Measurements from ENCODE around the gene NRBP1. TPM values are rescaled to one million over a fixed set of nuclear protein-coding genes. Genes with fewer than 3 reads are reported as not detected.
"Not testable (repeated sequence)": the region's sequence is repeated elsewhere in the genome, so short reads cannot be mapped to it uniquely, and the experiment has no call there.

Gene NRBP1
- total and polyA plus RNA-seq, 2 experiments from 2014 or later: 114 to 165 TPM

DNA sequence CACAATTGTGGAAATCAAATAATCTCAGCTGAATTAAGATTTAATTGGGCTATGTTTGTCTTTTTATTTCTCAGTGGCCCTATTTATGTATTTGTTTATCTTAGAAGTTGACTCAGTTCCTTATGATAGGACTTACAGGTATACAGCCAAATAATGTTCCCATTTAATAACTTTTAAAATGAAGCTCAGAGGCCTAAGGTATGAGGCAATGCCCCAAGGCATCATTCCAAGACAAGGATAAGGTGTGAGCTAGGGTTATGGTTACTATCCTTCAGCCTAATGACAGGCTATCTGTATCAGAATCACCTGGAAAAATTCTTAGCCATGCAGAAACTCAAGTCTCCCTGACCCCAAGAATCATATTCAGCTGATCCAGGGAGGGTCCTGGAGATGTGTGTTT is 7.4 kb upstream of the NRBP1 start:
- H3K4me1 ChIP-seq (ENCODE audit: insufficient read depth): no peaks in the 10 kb centered on the region
- H4K20me1 ChIP-seq (ENCODE audit: insufficient read depth, poor library complexity, severe bottlenecking): no peaks in the 10 kb centered on the region
- H3K79me2 ChIP-seq: no peaks in the 10 kb centered on the region
- no peak for DNase-seq (ENCODE audit: low spot score)
- no peak overlapping the region for H3K27ac ChIP-seq
- no peak overlapping the region for H2AFZ ChIP-seq
- H3K36me3 ChIP-seq (replicated peaks; ENCODE audit: insufficient read depth, low read depth): no peaks in the 10 kb centered on the region
- no peaks in the 10 kb centered on the region for H3K27me3 ChIP-seq
- H3K9me3 ChIP-seq (ENCODE audit: low read depth): no peaks in the 10 kb centered on the region
- TF ChIP-seq EZH2phosphoT487 (IDR thresholded peaks at IDR 0.05; ENCODE audit: low read depth, severe bottlenecking, unreplicated experiment): no peak
- TF ChIP-seq EZH2 (IDR thresholded peaks at IDR 0.05; ENCODE audit: borderline replicate concordance): no peak
- TF ChIP-seq, protein P1, sequence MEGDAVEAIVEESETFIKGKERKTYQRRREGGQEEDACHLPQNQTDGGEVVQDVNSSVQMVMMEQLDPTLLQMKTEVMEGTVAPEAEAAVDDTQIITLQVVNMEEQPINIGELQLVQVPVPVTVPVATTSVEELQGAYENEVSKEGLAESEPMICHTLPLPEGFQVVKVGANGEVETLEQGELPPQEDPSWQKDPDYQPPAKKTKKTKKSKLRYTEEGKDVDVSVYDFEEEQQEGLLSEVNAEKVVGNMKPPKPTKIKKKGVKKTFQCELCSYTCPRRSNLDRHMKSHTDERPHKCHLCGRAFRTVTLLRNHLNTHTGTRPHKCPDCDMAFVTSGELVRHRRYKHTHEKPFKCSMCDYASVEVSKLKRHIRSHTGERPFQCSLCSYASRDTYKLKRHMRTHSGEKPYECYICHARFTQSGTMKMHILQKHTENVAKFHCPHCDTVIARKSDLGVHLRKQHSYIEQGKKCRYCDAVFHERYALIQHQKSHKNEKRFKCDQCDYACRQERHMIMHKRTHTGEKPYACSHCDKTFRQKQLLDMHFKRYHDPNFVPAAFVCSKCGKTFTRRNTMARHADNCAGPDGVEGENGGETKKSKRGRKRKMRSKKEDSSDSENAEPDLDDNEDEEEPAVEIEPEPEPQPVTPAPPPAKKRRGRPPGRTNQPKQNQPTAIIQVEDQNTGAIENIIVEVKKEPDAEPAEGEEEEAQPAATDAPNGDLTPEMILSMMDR (IDR thresholded peaks at IDR 0.05; ENCODE audit: poor library complexity): no peak
- no peak overlapping the region for H3K4me2 ChIP-seq
- H3K9me2 ChIP-seq (replicated peaks; ENCODE audit: insufficient read depth): no peaks in the 10 kb centered on the region
- no peak overlapping the region for H3K4me3 ChIP-seq

DNA sequence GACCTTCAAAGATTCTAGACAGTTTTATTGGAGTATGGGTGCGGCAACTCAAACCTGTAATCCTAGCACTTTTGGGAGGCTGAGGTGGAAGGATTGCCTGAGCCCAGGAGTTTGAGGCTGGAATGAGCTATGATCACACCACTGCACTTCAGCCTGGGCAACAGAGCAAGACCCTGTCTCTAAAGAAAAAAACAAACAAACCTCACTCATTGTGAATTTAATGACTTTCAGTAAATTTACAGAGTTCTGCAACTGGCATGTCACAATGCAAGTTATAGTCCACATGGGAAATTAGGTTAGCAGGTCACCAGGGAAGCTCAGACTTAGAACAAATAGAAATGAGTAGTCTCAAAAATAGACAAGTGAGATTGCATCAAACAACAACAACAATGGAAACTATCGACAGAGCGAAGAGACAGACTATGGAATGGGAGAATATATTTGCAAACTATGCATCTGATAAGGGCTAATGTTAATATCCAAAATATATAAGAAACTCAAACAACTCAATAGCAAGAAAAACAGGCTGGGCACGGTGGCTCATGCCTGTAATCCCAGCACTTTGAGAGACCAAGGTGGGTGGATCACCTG is 6.7 kb upstream of the NRBP1 start:
- H3K4me2 ChIP-seq: no peak overlapping the region
- no peaks in the 10 kb centered on the region for H3K79me2 ChIP-seq
- no peaks in the 10 kb centered on the region for H3K4me1 ChIP-seq (ENCODE audit: insufficient read depth)
- no peak for TF ChIP-seq EZH2phosphoT487 (IDR thresholded peaks at IDR 0.05; ENCODE audit: low read depth, severe bottlenecking, unreplicated experiment)
- TF ChIP-seq EZH2 (IDR thresholded peaks at IDR 0.05; ENCODE audit: borderline replicate concordance): no peak
- TF ChIP-seq, protein P1 (IDR thresholded peaks at IDR 0.05; ENCODE audit: poor library complexity): no peak
- no peaks in the 10 kb centered on the region for H3K9me3 ChIP-seq (ENCODE audit: low read depth)
- H3K27ac ChIP-seq: no peak overlapping the region
- no peak for DNase-seq (ENCODE audit: low spot score)
- no peak overlapping the region for H2AFZ ChIP-seq
- no peaks in the 10 kb centered on the region for H3K9me2 ChIP-seq (replicated peaks; ENCODE audit: insufficient read depth)
- 84% methylated on average over 4 of the region's 4 CpGs for WGBS (ENCODE audit: low lambda C conversion rate, missing lambda C conversion rate)
- H3K27me3 ChIP-seq: no peaks in the 10 kb centered on the region
- no peaks in the 10 kb centered on the region for H3K36me3 ChIP-seq (replicated peaks; ENCODE audit: insufficient read depth, low read depth)
- no peaks in the 10 kb centered on the region for H4K20me1 ChIP-seq (ENCODE audit: insufficient read depth, poor library complexity, severe bottlenecking)
- no peak overlapping the region for H3K4me3 ChIP-seq

DNA sequence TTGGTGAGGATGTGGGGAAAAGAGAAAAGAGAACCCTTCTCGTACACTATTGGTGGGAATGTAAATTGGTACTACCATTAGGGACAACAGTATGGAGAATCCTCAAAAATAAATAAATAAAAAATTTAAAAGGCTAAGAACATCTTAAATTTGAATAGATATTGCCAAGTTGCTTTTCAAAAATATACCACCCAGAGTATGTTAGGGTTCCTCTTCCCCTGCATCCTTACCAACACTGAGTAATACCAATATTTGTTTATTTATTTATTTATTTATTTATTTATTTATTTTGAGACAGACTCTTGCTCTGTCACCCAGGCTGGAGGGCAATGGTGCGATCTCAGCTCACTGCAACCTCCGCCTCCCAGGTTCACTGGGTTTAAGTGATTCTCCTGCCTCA is 5.5 kb upstream of the NRBP1 start:
- Histone ChIP-seq H3K4me2 (no peak overlapping the region), H3K4me1 (ENCODE audit: insufficient read depth) (peaks cover 4% of the 10 kb centered on the region), H3K9me2 (replicated peaks; ENCODE audit: insufficient read depth) (no peaks in the 10 kb centered on the region), H3K27ac (no peak overlapping the region), H3K36me3 (replicated peaks; ENCODE audit: insufficient read depth, low read depth) (no peaks in the 10 kb centered on the region), H4K20me1 (ENCODE audit: insufficient read depth, poor library complexity, severe bottlenecking) (no peaks in the 10 kb centered on the region), H3K27me3 (no peaks in the 10 kb centered on the region), H2AFZ (no peak overlapping the region), H3K4me3 (no peak overlapping the region), H3K9me3 (ENCODE audit: low read depth) (no peaks in the 10 kb centered on the region), H3K79me2 (peaks cover 3% of the 10 kb centered on the region)
- no peak for DNase-seq (ENCODE audit: low spot score)
- 94% methylated on average over 3 of the region's 3 CpGs for WGBS (ENCODE audit: low lambda C conversion rate, missing lambda C conversion rate)
- TF ChIP-seq, protein P1 (IDR thresholded peaks at IDR 0.05; ENCODE audit: poor library complexity): no peak
- TF ChIP-seq EZH2 (IDR thresholded peaks at IDR 0.05; ENCODE audit: borderline replicate concordance): no peak
- no peak for TF ChIP-seq EZH2phosphoT487 (IDR thresholded peaks at IDR 0.05; ENCODE audit: low read depth, severe bottlenecking, unreplicated experiment)

DNA sequence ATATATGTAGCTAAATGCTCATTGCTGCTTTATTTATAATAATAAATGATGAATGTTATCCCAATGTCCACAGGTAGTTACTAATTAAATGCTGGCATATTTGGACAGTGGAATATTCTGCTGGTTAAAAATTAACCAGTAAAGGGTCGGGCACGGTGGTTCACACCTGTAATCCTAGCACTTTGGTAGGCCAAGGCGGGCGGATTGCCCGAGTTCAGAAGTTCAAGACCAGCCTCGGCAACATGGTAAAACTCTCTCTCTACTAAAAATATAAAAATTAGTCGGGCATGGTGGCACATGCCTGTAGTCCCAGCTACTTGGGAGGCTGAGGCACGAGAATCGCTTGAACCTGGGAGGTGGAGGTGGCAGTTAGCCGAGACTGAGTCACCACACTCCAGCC is 3.4 kb upstream of the NRBP1 start:
- WGBS (ENCODE audit: low lambda C conversion rate, missing lambda C conversion rate): 87% methylated on average over 10 of the region's 10 CpGs
- H3K4me2 ChIP-seq: not testable (repeated sequence)

More for the DNA sequence above, 3.4 kb upstream of the NRBP1 start:
- H3K4me1 ChIP-seq (ENCODE audit: insufficient read depth); H3K9me3 ChIP-seq (ENCODE audit: low read depth); DNase-seq (ENCODE audit: low spot score); H3K4me3 ChIP-seq; H3K36me3 ChIP-seq (replicated peaks; ENCODE audit: insufficient read depth, low read depth); H3K27ac ChIP-seq; H3K9me2 ChIP-seq (replicated peaks; ENCODE audit: insufficient read depth); H2AFZ ChIP-seq; H3K27me3 ChIP-seq: not testable (repeated sequence)
- Histone ChIP-seq H4K20me1 (ENCODE audit: insufficient read depth, poor library complexity, severe bottlenecking) (peaks cover 10% of the 10 kb centered on the region), H3K79me2 (peaks cover 12% of the 10 kb centered on the region)
